Mucosa of stomach (tissue), 1 donor: Measurements from ENCODE around the gene EPS15.

ENCODE experiments used
- H3K27me3 ChIP-seq: one replicate; pipeline ENCODE4 v1.7.0; 2013; ENCODE audit warnings: mild to moderate bottlenecking, low read length; ENCODE audit not compliant: control insufficient read depth, insufficient read depth
- H3K36me3 ChIP-seq: one replicate; pipeline ENCODE4 v1.7.0; 2013; ENCODE audit warnings: low read length; ENCODE audit not compliant: control insufficient read depth, insufficient read depth
- H3K4me1 ChIP-seq: one replicate; pipeline ENCODE4 v1.7.0; 2013; ENCODE audit warnings: mild to moderate bottlenecking, low read length; ENCODE audit not compliant: control insufficient read depth, insufficient read depth
- H3K4me3 ChIP-seq: one replicate; pipeline ENCODE4 v1.7.0; 2013; ENCODE audit warnings: low read length
- H3K9ac ChIP-seq: one replicate; pipeline ENCODE4 v1.7.0; 2013; ENCODE audit warnings: mild to moderate bottlenecking, low read length, moderate library complexity
- H3K9me3 ChIP-seq: one replicate; pipeline ENCODE4 v1.7.0; 2013; ENCODE audit warnings: mild to moderate bottlenecking, low read length, moderate library complexity; ENCODE audit not compliant: control insufficient read depth
- donor health status: Pancreatic carcinoma.

Gene EPS15

DNA sequence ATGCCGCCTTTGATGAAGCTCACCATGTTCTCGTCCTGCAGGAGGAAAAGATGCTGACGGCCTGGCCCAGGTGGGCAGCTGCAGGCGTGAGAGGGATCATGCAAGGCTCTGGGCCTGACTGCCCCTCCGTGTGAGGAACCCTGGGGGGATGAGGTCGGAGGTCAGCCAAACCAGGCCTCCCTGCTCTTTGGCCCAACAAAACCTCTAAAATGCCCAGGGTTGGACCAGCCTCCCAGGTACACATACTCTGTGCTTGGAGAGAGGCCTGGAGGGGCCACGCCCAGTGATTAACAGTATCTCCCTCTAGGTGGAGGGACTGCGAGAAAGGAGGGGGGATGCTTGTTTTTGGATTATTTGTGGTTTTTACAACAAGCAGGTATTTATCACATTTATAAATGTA, 209.8 kb downstream of the EPS15 start:
- H3K27me3 ChIP-seq, result no peaks in the 10 kb centered on the region
- peaks cover 12% of the 10 kb centered on the region for H3K36me3 ChIP-seq
- H3K9ac ChIP-seq, result no peak overlapping the region
- H3K4me1 ChIP-seq, result peaks cover 32% of the 10 kb centered on the region
- no peaks in the 10 kb centered on the region for H3K9me3 ChIP-seq
- H3K4me3 ChIP-seq, result no peak overlapping the region

DNA sequence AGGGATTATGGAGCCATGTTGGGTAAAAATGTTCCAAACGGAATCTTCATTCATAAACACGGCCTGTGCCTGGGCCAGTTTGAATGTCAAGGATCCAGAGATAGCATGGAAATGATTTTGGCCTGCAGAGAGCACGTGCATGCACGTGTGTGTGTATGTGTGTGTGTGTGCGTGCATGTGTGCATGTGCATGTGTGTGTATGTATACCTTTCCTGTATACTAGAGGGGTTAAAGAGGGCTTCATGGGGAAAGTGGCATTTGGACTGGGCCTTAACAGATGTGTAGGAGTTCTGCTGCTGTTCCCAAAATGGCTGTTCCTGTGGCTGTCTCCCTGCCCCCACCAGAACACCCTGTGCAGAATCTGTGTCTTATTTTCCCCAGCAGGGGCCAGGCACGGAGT, 210.4 kb downstream of the EPS15 start:
- H3K4me1 ChIP-seq, result peaks cover 31% of the 10 kb centered on the region
- H3K9ac ChIP-seq, result no peak overlapping the region
- no peaks in the 10 kb centered on the region for H3K27me3 ChIP-seq
- H3K36me3 ChIP-seq, result peaks cover 12% of the 10 kb centered on the region
- H3K4me3 ChIP-seq, result no peak overlapping the region
- H3K9me3 ChIP-seq, result no peaks in the 10 kb centered on the region

DNA sequence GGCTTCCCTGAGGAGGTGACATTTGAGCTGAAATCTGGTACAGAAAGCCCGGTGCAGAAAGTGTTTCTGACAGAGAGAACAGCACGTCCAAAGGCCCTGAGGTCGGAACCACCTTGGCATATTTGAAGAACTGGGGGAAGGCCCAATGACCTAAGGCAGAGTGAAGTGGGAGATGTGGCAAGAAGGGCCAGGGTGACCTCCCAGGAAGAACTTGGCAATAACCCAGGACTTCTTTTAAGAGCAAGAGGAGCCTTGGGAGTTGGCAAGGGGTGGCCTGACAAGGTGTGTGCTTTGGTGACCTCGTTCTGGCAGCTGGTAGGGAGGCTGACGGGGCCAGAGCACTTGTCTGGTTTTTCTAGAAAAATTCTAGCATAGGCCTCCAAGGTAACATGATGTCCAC, 212.1 kb downstream of the EPS15 start:
- Histone ChIP-seq H3K9me3 (no peaks in the 10 kb centered on the region), H3K9ac (no peak overlapping the region), H3K36me3 (peaks cover 3% of the 10 kb centered on the region), H3K4me3 (no peak overlapping the region), H3K4me1 (peaks cover 35% of the 10 kb centered on the region), H3K27me3 (no peaks in the 10 kb centered on the region)

DNA sequence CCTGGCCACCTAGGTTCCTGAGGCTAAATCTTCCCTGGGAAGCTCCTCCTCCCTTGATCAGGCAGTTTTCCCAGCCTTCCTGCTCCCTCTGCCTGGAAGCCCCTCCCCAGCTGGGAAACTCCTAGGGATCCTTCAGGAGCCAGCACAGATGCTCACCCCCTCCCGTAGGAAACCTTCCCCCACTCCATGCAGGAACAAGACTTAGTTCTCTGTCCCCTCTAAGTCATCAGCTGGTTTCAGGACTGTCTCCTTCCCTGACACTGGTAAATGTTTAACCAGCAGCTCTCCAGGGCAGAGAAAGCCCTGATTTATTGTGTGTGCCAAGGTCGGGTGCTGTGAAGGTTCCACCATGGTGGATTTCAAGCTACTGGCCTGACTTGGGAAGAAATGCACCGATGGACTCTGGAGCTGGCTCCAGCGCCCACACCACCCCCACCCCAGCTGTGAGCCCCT, 213.7 kb downstream of the EPS15 start:
- no peaks in the 10 kb centered on the region for H3K27me3 ChIP-seq
- H3K4me3 ChIP-seq, result no peak overlapping the region
- H3K36me3 ChIP-seq, result peaks cover 3% of the 10 kb centered on the region
- H3K9me3 ChIP-seq, result no peaks in the 10 kb centered on the region
- no peak overlapping the region for H3K9ac ChIP-seq
- H3K4me1 ChIP-seq, result peaks cover 35% of the 10 kb centered on the region

DNA sequence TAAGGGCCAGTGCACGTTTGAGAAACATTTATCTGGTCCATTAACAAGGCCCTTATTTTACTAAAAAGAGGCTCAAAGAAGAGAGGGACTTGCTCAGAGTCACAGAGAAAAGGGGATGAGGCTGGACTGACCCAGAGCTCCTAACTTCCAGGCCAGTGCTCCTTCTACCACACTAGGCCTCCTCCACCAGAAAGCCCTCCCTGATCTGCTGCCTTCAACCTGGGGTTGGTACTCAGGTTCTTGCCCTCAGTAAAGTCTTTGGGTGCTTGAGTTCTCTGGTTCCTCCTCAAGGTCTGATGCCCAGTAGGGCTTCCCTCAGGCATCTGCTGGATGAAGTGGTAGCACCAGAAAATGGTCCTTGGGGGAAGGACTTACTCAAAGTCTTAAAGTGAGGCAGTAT, 214.7 kb downstream of the EPS15 start:
- Histone ChIP-seq H3K4me3 (no peak overlapping the region), H3K36me3 (peaks cover 3% of the 10 kb centered on the region), H3K4me1 (peaks cover 32% of the 10 kb centered on the region), H3K9ac (no peak overlapping the region), H3K9me3 (no peaks in the 10 kb centered on the region), H3K27me3 (no peaks in the 10 kb centered on the region)
